Fibroblast of lung (primary cell): ENCODE measurements around the gene NFKBIL1. TPM values are rescaled to one million over a fixed set of nuclear protein-coding genes. Genes with fewer than 3 reads are reported as not detected.

ENCODE experiments used
- DNase-seq, 2 donors: peaks; one replicate each; pipeline versions ENCODE4 v3.0.0 to v3.0.0-alpha.2; 2010; ENCODE audit warnings: low read depth in 2 of 2
- H2AFZ ChIP-seq: 2 replicates; pipeline ENCODE4 v1.5.1; 2012; ENCODE audit warnings: low read length, control low read depth, inconsistent platforms
- H3K27ac ChIP-seq: 2 replicates; pipeline ENCODE4 v1.5.1; 2011; ENCODE audit warnings: low read length, control low read depth; ENCODE audit not compliant: insufficient read depth
- H3K27me3 ChIP-seq: 2 replicates; pipeline ENCODE4 v1.5.1; 2011; ENCODE audit warnings: mild to moderate bottlenecking, low read length; ENCODE audit not compliant: control insufficient read depth, insufficient read depth
- H3K36me3 ChIP-seq: 2 replicates; pipeline ENCODE4 v1.5.1; 2011; ENCODE audit warnings: low read length; ENCODE audit not compliant: control insufficient read depth, insufficient read depth
- H3K4me1 ChIP-seq: 2 replicates; pipeline ENCODE4 v1.5.1; 2011; ENCODE audit warnings: low read length; ENCODE audit not compliant: control insufficient read depth, insufficient read depth; ENCODE audit errors: extremely low read depth
- H3K4me2 ChIP-seq: 2 replicates; pipeline ENCODE4 v1.5.1; 2011; ENCODE audit warnings: low read length, control low read depth; ENCODE audit not compliant: insufficient read depth; ENCODE audit errors: extremely low read depth
- H3K4me3 ChIP-seq, 4 experiments: fragments of 200-600 bp in 1 of 4; sonication (generic) in 1 of 4; replicated peaks in 1 of 4; 2 replicates each; pipeline ENCODE4 v1.5.1; 2011 to 2016; ENCODE audit warnings: low read length in 4 of 4, low read depth in 3 of 4, mild to moderate bottlenecking in 3 of 4, control low read depth in 2 of 4, inconsistent platforms in 1 of 4, mixed read lengths in 1 of 4; ENCODE audit not compliant: insufficient read depth in 1 of 4; ENCODE audit errors: control extremely low read depth in 1 of 4
- H3K79me2 ChIP-seq: 2 replicates; pipeline ENCODE4 v1.5.1; 2012; ENCODE audit warnings: mild to moderate bottlenecking, low read length, inconsistent platforms; ENCODE audit not compliant: control insufficient read depth, insufficient read depth
- H3K9ac ChIP-seq: 2 replicates; pipeline ENCODE4 v1.5.1; 2011; ENCODE audit warnings: mild to moderate bottlenecking, low read length, control low read depth; ENCODE audit not compliant: insufficient read depth
- H3K9me3 ChIP-seq: 2 replicates; pipeline ENCODE4 v1.5.1; 2012; ENCODE audit warnings: low read depth, low read length; ENCODE audit not compliant: control insufficient read depth, insufficient read depth
- H4K20me1 ChIP-seq: 2 replicates; pipeline ENCODE4 v1.5.1; 2011; ENCODE audit warnings: low read length; ENCODE audit not compliant: control insufficient read depth, insufficient read depth; ENCODE audit errors: extremely low read depth
- CTCF ChIP-seq, 2 donors: IDR thresholded peaks in 1 of 2; conservative IDR thresholded peaks in 1 of 2; 1 replicate in 1 of 2; 2 replicates in 1 of 2; pipeline ENCODE4 v1.5.1; 2011 to 2012; ENCODE audit warnings: low read length in 2 of 2, control low read depth in 1 of 2, inconsistent platforms in 1 of 2, low read depth in 1 of 2, mild to moderate bottlenecking in 1 of 2
- EZH2 ChIP-seq: IDR thresholded peaks from 2 replicates; pipeline ENCODE4 v1.5.1; 2012; ENCODE audit warnings: low read length, control low read depth, mild to moderate bottlenecking; ENCODE audit errors: missing control alignments
- polyA plus RNA-seq, 2 donors: library from polyadenylated mRNA; depleted of rRNA in 1 of 2; stranded (reverse) in 1 of 2; unstranded in 1 of 2; fragments of >200 nt; gene quantifications; 2 replicates each; pipeline ENCODE4 v1.2.1, GENCODE V29; 2011 to 2012; ENCODE audit warnings: missing spikeins in 1 of 2
- total RNA-seq: library from RNA; depleted of rRNA; stranded (reverse); fragments of >200 nt; gene quantifications from 2 replicates; pipeline ENCODE4 v1.2.1, GENCODE V29; 2014

The NFKBIL1 gene
- total and polyA plus RNA-seq, 2 donors (not counting 1 experiment from before 2014, with no cell fraction given) = 5.1 to 44.3 TPM

- no peak for DNase-seq
- H3K27me3 ChIP-seq = peaks cover 21% of the 10 kb centered on the region
- no peak overlapping the region for H3K4me2 ChIP-seq
These were observed 31.7 kb downstream of the NFKBIL1 start for GRCh38 chr6:31579119-31579505.

GRCh38 chr6:31579546-31580437, 32.4 kb downstream of the NFKBIL1 start:
- TF ChIP-seq CTCF (conservative IDR thresholded peaks at IDR 0.05 in 1 of 2, IDR thresholded peaks at IDR 0.05 in 1 of 2; ENCODE audit: low read depth in 1 of 2, low read length in 2 of 2) = no peak
- TF ChIP-seq EZH2 = no peak
- no peak overlapping the region for H3K4me2 ChIP-seq

More at GRCh38 chr6:31579119-31579505, 31.7 kb downstream of the NFKBIL1 start:
- Histone ChIP-seq H3K9me3 (no peaks in the 10 kb centered on the region), H3K36me3 (no peaks in the 10 kb centered on the region), H4K20me1 (no peaks in the 10 kb centered on the region), H3K79me2 (no peaks in the 10 kb centered on the region), H3K27ac (no peak overlapping the region), H3K4me1 (no peaks in the 10 kb centered on the region), H2AFZ (no peak overlapping the region), H3K4me3 (no peak overlapping the region), H3K9ac (no peak overlapping the region)
- no peak for TF ChIP-seq EZH2
- TF ChIP-seq CTCF (conservative IDR thresholded peaks at IDR 0.05 in 1 of 2, IDR thresholded peaks at IDR 0.05 in 1 of 2; ENCODE audit: low read depth in 1 of 2, low read length in 2 of 2) = no peak

GRCh38 chr6:31580438-31580740, 33.0 kb downstream of the NFKBIL1 start:
- DNase-seq = no peak
- Histone ChIP-seq H3K36me3 (no peaks in the 10 kb centered on the region), H3K27ac (no peak overlapping the region), H3K4me1 (no peaks in the 10 kb centered on the region), H3K9me3 (no peaks in the 10 kb centered on the region), H3K4me3 (peak overlapping the region; percentile 39 to 89 (median 82)), H3K27me3 (peaks cover 17% of the 10 kb centered on the region), H3K9ac (no peak overlapping the region), H4K20me1 (no peaks in the 10 kb centered on the region), H2AFZ (peak overlapping the region; percentile 66), H3K79me2 (no peaks in the 10 kb centered on the region), H3K4me2 (peak overlapping the region; percentile 99)
- TF ChIP-seq CTCF (conservative IDR thresholded peaks at IDR 0.05 in 1 of 2, IDR thresholded peaks at IDR 0.05 in 1 of 2; ENCODE audit: low read depth in 1 of 2, low read length in 2 of 2) = no peak
- no peak for TF ChIP-seq EZH2

More at GRCh38 chr6:31579546-31580437, 32.4 kb downstream of the NFKBIL1 start:
- H3K4me3 ChIP-seq = no peak overlapping the region
- no peaks in the 10 kb centered on the region for H3K4me1 ChIP-seq
- H3K79me2 ChIP-seq = no peaks in the 10 kb centered on the region
- H3K36me3 ChIP-seq = no peaks in the 10 kb centered on the region
- no peaks in the 10 kb centered on the region for H4K20me1 ChIP-seq
- H3K27me3 ChIP-seq = peaks cover 17% of the 10 kb centered on the region
- no peak overlapping the region for H3K9ac ChIP-seq
- no peak for DNase-seq
- no peaks in the 10 kb centered on the region for H3K9me3 ChIP-seq
- no peak overlapping the region for H2AFZ ChIP-seq
- H3K27ac ChIP-seq = no peak overlapping the region
